T1000 (cell line): ENCODE measurements around the gene NXNL1.
A peak's percentile ranks its signal among the peaks of the same experiment; 100 is the strongest.
"Not testable (repeated sequence)": the region's sequence is repeated elsewhere in the genome, so short reads cannot be mapped to it uniquely, and the experiment has no call there.

Experiments
- DNase-seq: peaks from one replicate; lab custom pipeline; 2025; ENCODE audit warnings: mixed read lengths; lab: John Stamatoyannopoulos, UW

NXNL1 gene

DNA sequence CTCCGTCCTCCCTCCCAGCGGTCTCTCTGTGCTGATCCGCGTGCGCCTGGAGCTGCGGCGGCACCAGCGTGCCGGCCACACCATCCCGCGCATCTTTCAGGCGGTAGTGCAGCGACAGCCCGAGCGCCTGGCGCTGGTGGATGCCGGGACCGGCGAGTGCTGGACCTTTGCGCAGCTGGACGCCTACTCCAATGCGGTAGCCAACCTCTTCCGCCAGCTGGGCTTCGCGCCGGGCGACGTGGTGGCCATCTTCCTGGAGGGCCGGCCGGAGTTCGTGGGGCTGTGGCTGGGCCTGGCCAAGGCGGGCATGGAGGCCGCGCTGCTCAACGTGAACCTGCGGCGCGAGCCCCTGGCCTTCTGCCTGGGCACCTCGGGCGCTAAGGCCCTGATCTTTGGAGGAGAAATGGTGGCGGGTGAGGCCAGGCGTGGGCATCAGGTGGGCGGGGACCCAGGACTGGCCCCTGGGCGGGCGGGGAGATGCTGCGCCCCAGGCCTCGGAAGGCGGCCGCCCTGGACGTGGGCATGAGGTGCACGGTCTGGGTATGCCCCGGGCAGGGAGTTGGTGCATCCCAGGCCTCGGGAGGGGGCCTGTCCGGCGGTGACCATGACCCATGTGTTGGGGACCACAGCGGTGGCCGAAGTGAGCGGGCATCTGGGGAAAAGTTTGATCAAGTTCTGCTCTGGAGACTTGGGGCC is 26.0 kb upstream of the NXNL1 start:
- DNase-seq = no peak

DNA sequence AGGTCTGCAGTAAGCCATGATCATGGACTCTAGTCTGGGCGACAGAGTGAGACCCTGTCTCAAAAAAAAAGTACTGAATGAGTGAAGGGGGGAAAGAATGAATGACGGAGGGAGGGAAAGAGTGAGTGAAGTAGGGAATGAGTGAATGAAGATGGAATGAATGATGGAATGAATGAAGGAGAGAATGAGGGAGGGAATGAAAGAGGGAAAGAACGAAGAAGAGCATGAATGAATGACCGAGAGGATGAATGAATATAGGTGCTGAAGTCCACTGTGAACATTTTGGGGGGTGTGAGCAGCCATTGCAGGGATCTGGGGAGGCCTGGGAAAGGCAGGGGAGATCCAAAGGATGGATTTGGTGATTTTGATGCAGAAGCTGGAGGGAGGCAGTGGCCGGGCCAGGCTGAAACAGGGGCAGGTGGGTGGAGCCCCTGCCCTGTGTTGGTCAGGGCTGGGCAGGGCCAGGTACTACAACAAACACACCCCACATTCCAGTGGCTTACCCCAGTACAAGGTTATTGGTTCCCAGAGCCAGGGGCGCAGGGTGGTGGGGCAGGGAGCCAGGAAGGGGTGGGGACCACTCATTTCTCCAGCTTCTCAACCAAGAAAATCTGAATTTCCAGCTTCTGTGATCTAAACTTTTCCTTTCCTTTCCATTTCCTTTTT is 23.9 kb upstream of the NXNL1 start:
- DNase-seq = no peak

DNA sequence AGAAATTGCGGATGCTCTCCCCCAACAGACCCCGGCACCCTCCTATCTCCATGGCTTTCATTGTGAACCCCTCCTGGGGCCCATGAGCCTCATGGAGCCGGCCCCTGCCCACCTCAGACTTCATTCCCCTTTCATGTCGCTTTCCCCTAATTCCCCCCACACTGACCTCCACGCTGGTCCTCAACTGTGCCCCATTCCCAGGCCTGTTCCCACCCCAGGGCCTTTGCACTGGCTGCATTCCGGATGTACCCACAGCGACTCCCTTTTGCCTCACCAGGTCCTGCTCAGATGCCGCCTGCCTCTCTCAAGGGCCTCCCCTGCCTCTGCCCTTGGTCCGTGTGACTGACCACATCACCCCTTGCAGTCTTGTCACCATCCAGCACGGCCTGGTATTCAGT is 22.9 kb upstream of the NXNL1 start:
- no peak for DNase-seq

DNA sequence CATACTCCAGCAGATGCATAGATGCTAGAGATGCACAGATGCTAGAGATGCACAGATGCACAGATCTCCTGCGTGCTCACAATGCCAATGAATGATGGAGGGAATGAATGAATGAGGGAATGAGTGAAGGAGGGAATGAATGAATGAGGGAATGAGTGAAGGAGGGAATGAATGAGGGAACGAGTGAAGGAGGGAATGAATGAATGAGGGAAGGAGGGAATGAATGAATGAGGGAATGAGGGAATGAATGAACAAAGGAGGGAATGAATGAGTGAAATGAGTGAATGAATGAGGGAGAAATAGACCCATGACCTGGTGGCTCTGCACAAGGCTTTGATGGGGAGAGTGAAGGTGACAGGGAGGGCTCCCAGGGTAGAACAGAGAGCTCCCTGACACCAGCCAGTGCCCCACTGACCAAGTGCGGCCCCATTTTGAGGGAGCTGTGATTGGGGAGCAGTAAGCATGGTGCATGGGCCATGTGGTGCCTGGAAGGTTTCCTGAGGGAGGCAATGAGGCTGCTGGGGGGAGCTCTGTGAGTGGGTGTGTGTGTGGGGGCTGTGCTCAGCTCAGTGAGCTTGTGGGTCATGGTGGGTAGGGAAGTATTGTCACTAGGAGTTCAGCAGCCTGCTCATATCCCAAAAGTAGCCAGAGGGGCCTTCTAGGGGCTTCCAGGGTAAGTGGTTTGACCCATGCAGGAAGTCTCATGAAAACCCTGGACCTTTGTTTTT is 22.3 kb upstream of the NXNL1 start:
- DNase-seq = no peak

DNA sequence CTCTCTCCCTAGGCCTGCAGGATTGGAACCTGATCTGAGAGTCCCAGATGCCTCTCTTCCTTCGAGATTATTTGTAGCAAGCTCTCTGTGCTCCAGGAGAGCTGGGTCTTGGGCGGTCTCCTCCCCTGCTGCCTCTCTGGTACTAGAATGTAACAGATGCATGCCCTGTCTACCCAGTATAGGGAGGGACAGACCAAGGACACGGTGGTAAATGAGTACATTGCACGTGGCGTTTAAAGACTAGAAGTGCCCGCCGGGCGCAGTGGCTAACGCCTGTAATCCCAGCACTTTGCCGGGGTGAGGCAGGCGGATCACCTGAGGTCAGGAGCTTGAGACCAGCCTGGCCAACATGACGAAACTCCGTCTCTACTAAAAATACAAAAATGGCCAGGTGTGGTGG is 21.3 kb upstream of the NXNL1 start:
- DNase-seq = no peak

DNA sequence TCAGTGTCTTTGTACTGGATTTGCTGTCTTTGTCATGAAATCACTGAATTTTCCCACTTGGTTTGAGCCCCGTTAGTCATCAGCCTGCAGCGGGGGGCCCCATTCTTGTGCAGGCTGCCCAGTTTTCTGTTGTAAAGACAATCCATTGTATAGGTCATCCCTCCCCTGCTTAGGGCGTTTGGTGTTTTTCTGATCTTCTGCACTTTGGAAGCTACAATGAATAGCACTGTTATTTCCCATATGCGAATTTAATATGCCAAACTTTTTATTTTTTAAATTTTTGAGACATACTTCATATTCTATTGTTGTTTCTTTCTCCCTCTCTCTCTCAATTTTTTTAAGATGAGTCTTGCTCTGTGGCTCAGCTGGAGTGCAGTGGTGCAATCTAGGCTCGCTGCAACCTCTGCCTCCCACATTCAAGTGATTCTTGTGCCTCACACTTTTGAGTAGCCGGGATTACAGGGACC is 18.6 kb upstream of the NXNL1 start:
- DNase-seq = no peak

DNA sequence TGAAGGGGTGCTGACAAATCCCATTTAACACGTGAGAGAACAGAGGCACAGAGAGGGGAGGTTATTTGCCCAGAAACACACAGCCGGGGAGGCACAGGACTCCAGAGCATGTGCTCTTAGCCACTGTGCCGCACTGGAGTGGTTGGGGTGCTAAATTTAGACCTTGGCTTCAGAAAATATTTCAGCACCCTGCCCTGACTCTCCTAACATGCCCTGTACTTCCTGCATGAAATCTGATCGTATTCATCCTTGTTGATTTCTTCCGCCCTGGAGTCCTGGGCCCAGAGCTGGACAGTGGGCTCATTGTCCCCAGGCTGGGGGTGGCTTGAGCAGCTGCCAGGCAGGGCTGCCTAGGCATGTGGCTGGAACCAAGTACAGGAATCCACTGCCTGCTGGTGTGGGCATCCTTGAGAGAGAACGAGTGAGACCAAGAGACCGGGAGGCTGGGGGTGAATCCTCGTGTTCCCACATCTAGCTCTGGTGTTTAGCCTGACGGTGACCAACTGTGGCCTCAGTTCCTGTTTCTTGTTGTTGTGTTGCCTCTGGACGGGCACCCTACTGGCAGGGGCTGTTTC is 14.9 kb upstream of the NXNL1 start:
- DNase-seq = no peak

DNA sequence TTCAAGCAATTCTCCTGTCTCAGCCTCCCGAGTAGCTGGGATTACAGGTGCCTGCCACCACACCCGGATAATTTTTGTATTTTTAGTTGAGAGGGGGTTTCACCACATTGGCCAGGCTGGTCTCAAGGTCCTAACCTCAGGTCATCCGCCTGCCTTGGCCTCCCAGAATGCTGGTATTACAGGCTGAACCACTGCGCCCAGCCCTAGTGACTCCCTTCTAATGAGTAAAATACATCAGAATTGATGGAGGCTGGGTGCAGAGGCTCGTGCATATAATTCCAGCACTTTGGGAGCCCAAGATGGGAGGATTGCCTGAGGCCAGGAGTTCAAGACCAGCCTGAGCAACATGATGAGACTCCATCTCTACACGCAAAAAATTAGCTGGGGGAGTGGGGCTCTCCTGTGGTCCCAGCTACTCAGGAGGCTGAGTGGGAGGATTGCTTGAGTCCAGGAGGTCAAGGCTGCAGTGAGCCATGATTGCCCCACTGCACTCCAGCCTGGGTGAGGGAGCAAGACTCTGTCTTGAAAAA is 14.3 kb upstream of the NXNL1 start:
- not testable (repeated sequence) for DNase-seq

DNA sequence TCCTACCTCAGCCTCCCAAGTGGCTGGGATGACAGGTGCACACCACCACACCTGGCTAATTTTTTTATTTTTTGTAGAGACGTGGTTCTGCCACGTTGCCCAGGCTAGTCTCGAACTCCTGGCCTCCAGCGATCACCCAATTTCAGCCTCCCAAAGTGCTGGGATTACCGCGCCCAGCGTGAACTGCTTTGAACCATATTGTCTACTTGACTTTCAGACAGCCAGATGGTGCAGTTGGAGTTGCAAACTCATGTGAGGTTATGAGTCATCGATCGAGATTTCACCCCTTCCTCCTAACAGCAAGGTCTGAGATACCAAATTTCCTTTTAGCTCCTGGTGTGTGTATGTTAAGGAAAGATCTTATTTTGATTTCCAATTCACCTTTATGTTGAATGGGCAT is 12.3 kb upstream of the NXNL1 start:
- DNase-seq = no peak

DNA sequence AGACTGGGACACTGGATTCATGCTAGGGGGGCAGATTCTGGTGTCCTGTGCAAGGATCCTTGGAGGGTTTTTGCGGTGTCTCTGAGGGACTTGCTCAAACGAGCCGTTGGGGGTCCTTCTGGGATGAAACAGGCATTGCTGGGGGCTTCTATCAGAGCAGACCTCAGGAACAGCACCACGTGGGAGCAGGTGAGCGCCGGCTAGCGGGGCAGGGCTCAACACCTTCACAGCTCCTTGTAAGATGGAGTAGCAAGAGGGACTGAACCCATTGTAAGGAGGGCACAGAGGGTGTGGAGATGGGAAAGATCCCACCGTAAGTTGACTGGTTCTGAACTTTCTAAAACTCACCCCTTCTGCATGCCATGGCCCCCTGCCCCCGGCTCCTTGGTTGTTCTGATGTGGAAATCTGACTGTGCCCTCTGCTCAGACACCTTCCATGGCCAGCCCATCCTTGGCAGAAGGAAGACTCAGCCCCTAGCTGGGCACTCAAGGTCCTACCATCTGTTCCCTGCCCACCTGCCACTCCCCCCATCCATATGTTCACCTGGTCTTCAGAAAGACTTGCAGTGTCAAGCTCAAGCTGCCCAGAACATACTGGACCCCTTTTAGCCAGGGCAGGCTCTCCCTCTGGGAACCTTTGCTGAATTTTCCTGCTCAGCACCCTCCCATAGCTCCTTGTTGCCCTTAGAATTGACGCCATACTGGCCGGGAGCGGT is 10.8 kb upstream of the NXNL1 start:
- DNase-seq = no peak

DNA sequence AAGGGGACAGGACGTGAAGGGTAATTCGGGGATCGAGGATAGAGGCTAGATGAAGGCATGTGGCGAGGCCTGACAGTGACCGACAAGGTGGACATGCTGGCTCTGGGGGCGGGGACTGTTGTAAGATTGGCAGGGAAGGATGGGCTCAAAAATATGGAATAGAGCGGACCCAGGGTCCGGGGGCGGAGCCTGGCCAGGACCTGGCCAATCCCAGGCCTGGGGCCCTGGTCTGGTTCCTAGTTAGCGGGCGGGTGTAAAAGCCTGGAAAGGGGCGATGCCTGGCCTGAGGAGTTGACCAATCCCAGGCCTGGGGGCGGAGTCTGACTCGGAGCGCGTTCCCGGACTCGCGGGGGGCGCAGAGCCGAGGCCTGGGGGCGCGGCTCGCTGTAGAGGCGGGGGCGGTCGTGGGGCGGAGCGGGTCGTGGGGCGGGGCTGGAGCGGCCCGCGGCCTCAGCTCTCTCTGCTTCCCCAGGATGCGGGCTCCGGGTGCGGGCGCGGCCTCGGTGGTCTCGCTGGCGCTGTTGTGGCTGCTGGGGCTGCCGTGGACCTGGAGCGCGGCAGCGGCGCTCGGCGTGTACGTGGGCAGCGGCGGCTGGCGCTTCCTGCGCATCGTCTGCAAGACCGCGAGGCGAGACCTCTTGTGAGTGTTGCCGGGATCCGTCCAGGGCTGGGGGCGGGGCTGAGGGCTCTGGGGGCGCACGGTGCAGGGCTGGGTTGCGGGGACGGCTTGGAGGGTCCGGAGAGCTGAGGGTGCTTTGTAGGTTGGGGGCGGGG is 9.5 kb upstream of the NXNL1 start, which contains the start of gene SLC27A1:
Gene SLC27A1, plus strand, starts transcription at position 457 of the 774 bp plus-strand sequence. Its CDS starts 17 bp downstream, at position 474.
- DNase-seq = peak; percentile 98

DNA sequence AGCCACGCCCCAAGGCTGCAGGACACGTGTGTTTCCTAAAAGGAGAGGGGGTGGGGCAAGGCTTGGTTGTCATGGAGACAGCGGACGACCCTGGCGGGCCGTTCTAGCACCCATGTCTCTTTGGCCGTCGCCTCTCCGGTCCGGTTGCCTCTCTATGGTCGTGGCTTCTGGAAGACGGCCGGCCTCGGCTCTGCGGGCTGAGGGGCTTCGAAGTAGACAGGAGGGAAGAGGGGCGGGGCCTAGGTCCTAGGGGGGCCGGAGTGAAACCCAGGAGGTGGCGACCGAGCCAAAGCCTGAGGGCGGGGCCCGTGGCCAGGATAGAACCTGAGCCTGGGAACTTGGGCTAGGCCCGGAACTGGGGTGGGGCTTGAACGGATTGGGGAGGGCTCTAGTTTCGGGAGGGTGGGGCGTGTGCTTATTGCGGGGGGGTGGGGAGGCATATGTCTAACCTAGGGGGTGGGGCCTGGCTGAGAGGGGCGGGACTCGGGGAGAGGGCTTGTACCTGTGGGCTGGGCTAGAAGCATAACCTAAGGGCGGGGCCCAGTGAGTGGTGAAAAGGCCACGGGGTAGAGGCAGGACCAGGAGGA is 8.8 kb upstream of the NXNL1 start:
- DNase-seq = no peak

DNA sequence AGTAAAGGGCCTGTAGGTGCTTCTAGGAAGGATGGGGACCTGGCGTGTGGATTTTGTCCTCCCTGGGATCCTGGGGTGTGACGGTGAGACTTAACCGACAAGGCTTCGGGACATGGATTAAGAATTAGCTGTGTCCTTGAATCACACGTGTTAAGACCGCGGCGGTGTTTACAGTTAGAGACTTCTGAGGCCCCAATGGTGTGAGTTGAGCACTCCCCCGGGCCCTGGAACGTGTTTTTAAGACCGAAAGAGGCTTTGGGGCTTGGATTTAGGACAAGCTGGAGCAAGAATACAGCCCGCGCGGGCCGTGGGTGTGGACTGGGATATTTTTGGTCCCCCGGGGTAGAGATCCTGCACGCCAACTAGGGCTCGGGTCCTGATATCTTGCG is 8.4 kb upstream of the NXNL1 start:
- no peak for DNase-seq

DNA sequence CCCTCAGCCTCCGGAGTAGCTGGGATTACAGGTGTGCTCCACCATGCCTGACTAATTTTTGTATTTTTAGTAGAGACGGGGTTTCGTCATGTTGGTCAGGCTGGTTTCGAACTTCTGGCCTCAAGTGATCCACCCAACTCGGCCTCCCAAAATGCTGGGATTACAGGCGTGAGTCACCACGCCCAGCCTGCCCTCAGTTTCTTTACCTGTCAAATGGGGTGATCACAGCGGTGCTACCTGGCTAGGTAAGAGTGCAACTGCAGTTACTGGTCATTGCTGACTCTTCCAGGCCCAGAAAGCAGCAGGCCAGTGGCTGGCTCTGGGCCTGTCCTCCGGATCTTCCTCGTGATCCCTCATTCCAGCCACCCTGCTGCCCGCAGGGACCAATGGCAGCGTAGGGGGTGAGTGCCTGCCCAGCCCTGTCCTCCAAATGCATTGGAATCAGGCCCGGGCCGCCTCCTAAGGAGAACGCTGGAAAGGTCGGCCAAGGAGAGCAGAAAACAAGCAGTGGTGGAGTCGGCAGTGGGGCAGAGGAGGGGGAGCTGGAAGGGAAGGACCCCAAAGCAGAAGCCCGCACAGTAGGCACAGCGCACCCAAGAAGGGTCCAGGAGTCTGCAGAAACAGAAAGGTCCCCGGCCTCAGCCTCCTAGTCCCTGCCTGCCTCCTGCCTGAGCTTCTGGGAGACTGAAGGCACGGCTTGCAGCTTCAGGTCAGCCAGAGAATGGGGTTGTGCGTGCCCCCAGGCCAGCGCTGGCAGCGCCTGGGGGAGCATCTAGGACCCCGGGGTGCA is 7.8 kb upstream of the NXNL1 start:
- DNase-seq = no peak

DNA sequence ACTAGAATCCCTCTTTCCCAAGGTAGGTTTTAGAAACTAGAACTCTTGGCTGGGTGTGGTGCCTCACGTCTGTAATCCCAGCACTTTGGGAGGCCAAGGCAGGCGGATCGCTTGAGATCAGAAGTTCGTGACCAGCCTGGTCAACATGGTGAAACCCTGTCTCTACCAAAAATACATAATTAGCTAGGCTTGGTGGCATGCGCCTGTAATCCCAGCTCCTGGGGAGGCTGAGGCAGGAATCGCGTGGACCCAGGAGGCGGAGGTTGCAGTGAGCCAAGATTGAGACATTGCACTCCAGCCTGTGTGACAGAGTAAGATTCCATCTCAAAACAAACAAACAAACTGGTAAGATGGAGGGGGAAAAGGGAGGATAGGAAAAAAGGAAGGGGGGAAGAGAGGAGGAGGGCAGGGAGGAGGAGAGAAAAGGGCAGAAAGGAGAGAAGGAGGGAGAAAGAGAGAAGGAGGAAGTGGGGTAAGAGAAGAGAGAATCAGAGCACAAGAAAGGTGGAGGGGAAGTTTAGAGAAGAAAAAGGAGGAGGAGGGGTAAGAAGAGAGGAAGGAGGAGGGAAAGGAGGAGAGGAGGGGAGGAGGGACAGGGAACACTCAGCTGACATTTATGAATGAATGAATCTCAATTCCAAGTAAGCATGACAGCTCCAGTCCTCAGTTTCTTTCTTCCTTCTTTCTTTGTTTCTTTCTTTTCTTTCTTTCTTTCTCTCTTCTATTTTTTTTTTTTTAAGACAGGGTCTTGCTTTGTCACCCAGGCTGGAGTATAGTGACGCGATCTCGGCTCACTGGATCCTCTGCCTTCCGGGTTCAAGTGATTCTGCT is 7.0 kb upstream of the NXNL1 start:
- no peak for DNase-seq

DNA sequence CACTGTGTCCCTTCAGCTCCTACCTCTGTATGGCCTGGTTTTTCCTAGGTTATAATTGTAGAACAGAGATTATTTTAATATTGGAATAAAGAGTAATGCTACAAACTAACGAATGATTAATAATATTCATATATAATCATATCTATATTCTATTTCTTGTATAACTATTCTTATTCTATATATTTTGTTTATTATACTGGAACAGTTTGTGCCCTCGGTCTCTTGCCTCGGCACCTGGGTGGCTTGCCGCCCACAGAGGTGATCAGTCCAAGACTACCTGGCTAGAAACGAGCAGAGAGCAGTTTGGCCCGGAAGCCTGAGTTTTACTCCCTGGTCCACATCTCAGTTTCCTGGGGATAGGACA is 5.7 kb upstream of the NXNL1 start:
- no peak for DNase-seq

DNA sequence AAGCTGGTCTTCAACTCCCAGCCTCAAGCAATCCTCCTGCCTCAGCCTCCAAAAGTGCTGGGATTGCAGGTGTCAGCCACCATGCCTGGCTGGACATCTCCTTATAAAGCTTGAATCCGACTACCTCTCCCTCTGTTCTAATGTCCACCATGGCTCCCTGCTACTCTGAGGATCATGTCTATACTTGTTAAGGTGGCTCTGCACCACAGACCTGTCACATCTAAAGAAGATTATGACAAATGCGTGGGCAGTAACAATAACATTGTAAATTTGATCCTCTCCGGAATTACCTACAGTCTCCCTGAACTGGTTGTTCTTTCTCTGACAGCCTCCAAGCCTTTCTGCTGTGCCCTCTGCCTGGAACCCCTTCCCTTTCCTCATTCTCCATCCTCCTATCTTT is 1.8 kb downstream of the NXNL1 start:
- DNase-seq = no peak

DNA sequence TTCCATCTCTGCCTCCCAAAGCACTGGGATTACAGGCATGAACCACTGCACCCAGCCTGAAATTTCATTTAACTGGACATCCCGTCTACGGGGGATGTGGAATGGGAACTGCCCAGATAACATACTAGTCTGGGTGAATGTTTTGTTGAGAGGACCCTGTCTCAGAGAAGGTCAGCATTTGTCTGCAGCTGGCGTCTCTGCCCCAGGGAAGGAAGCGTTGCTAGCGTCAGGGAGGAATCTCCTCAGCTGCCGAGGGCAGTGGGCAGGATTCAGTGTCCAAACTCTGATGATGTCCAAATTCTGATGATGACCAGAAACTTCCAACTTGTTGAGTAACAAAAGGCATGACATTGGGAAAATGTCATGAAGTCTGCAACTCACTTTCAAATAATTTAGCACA is 3.1 kb downstream of the NXNL1 start:
- DNase-seq = no peak

DNA sequence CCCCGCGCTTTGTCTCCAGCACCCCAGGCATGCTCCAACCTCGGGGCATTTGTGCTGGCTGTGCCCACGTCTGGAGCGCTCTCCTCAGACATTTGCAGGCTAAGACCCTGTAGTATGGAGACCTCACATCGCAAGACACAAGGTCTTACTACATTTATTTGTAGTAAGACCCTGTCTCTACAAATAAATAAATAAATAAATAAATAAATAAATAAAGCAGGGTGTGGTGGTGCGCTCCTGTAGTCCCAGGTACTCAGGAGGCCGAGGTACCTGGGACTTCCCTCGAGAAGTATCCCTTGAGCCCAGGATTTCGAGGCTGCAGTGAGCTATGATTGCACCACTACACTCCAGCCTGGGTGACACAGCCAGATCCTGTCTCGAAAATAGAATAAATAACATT is 4.6 kb downstream of the NXNL1 start:
- no peak for DNase-seq
